OCI-LY3 (cell line): ENCODE measurements around the gene MYLK.

ENCODE experiments used
- EZH2phosphoT487 ChIP-seq: fragments of 200-600 bp; shearing (Covaris generic); IDR thresholded peaks from 2 replicates; pipeline ENCODE4 v1.6.1; 2018; ENCODE audit warnings: antibody characterized with exemption, mixed run types, low read depth
- TF ChIP-seq, protein P1 (sequence below): fragments of 200-600, 300-600 bp; sonication (generic); IDR thresholded peaks from 2 replicates; pipeline ENCODE4 v1.5.1; 2014; ENCODE audit warnings: antibody characterized with exemption, low read length, low read depth

DNA sequence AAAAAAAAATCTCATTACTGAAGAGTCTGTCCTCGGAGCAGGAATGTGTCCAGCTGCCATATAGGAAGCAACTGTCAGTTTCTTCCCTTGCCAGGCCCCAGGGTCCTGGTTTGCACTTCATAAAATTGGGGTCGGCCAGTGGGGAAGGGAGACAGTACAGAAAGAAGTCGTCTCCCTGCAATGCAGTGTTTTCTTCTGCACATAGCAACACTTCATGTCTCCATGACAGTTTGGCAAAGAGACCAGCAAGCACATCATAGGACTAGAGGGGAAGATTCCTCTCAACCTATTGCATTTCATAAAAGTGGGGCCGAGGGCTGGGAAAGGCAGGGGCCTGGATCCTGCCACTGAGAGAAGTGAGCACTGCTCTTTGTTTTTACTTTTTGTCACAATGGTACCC lies 161.1 kb downstream of the MYLK start:
- TF ChIP-seq, protein P1, sequence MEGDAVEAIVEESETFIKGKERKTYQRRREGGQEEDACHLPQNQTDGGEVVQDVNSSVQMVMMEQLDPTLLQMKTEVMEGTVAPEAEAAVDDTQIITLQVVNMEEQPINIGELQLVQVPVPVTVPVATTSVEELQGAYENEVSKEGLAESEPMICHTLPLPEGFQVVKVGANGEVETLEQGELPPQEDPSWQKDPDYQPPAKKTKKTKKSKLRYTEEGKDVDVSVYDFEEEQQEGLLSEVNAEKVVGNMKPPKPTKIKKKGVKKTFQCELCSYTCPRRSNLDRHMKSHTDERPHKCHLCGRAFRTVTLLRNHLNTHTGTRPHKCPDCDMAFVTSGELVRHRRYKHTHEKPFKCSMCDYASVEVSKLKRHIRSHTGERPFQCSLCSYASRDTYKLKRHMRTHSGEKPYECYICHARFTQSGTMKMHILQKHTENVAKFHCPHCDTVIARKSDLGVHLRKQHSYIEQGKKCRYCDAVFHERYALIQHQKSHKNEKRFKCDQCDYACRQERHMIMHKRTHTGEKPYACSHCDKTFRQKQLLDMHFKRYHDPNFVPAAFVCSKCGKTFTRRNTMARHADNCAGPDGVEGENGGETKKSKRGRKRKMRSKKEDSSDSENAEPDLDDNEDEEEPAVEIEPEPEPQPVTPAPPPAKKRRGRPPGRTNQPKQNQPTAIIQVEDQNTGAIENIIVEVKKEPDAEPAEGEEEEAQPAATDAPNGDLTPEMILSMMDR = no peak
- TF ChIP-seq EZH2phosphoT487 = no peak
